ENCODE data around the gene PIK3CA.
"Not testable (repeated sequence)": the region's sequence is repeated elsewhere in the genome, so short reads cannot be mapped to it uniquely, and the experiment has no call there.

PIK3CA gene

DNA sequence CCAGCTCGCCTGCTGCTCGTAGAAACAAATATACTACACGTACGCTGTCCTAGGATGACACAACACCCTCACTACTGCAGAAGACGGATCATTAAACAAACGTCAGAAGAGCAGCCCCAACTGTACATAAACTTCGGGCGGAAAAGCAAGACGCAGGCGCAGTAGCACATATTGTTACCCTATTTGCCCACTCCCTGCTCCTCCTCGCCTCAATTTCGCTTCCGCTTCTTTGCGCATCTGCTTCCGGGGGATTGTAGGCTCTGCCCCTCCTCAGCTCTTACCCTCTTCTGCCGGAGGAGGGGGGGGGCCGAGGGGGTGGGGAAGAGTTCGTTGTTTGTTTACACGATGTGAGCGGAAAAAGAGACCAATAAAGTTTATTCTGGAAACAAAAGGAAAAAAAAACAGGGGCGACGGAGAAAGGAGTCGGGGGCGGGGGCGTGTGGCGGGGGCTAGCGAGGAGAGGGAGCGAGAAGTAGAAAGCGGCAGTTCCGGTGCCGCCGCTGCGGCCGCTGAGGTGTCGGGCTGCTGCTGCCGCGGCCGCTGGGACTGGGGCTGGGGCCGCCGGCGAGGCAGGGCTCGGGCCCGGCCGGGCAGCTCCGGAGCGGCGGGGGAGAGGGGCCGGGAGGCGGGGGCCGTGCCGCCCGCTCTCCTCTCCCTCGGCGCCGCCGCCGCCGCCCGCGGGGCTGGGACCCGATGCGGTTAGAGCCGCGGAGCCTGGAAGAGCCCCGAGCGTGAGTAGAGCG lies at the start of gene PIK3CA:
PIK3CA (plus strand) TSS at position 485 of the 743 bp plus-strand sequence. CDS start 50,469 bp downstream, outside the sequence.
- DNase-seq: peak; percentile 96

- DNase-seq: no peak
Observed at GRCh38 chr3:179098388-179099077, 49.6 kb upstream of the PIK3CA start.

DNA sequence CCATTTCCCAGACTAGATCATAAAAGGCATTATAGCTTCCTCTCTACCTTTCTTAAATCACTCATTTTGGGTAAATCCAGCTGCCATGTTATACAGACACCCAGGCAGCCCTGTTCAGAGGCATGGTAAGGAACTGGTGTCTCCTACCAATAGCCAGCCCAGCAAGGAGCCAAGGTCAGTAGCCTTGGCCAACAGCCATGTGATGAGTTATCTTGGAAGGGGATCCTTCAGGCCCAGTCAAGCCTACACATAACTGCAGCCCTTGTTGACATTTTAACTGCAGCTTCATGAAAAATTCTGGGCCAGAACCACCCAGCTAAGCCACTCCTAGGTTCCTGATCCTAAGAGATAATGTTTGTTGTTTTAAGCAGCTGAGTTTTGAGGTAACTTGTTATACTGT lies 47.5 kb upstream of the PIK3CA start:
- DNase-seq: peak in 1 of 2 experiments; percentile 8

DNA sequence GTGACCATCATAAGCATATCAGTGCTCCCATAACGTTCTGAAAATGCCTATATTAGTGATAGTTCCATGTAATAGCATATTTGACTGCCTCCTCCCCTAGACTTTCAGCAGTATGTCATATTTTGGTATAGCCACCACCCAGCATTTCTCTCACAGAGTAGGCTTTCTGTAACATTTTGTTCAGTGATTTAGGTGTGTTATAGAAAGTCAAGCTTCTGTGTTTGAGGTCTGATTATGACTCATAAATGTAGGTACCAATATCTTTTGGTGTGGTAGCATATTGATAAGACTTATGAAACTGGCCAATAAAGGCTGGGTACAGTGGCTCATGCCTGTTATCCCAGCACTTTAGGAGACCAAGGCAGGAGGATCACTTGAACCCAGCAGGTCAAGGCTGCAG lies 42.3 kb upstream of the PIK3CA start:
- DNase-seq: no peak

- DNase-seq: no peak
Observed at GRCh38 chr3:179107617-179108016, 40.5 kb upstream of the PIK3CA start.

DNA sequence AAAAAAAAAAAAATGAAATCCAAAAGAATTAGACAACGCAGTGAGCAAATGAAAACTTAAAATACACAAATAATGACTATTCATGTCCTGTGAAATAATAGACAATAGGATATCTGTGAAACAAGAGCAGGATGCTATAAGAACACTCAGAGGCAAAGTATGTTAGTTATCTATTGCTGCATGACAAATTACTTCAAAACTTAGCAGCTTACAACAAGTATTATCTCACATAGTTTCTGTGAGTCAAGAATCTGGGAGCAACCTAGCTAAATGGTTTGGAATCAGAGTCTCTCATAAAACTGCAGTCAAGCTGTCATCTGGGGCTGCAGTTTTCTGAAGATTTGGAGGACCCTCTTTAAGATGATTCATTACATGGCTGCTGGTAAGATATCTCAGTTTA lies 40.1 kb upstream of the PIK3CA start:
- no peak for DNase-seq

DNA sequence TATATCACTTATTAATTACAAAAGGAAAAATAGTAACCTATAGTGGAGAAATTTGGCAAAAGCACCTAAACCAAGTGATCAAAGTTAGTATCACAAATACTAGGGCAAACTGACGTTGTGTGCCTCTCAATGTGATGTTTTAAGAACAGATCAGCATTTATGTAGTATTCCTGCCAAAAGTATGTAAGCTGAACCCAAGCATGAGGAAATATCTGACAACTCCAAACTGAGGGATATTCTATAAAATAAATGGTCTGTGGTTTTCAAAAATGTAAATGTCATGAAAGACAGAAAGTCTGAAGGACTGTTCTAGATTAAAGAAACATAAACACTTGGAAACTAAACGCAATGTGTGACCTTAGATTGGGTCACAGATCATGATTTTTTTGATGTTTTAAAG lies 34.3 kb upstream of the PIK3CA start:
- no peak for DNase-seq

DNA sequence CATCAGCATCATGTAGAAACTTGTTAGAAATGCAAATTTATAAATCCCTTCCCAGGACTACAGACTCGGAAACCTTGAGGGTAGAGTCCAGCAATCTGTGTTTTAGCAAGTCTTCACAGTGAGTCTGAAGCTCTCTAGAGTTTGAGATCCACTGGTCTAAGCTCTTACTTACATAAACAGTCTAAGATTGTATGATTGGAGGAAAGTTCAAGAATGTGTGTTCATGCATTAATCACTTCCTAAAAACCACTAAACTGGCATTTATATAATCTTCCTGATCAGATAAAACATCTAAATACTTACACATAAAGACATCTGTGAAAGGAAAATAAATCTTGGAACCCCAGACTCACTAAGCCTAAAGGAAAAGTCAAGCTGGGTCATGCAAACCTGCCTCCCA lies 32.7 kb upstream of the PIK3CA start:
- not testable (repeated sequence) for DNase-seq

DNA sequence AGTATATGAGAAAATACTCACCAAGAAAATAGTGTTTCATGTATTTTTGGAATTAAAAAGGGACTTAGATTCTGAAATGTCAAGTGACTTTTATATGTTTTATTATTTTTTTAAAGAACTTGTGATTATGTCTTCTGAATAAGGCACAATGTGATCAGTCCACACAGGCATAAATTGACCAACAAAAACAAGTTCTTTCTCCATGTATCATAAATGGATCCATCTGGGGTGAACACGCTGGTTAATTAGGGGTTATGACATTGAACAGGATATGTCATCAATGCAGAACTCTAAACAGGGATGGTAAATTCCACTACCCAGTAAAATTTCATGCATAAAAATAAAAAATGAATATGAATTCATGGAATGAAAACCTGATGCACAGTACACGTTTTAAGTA lies 31.3 kb upstream of the PIK3CA start:
- no peak for DNase-seq

DNA sequence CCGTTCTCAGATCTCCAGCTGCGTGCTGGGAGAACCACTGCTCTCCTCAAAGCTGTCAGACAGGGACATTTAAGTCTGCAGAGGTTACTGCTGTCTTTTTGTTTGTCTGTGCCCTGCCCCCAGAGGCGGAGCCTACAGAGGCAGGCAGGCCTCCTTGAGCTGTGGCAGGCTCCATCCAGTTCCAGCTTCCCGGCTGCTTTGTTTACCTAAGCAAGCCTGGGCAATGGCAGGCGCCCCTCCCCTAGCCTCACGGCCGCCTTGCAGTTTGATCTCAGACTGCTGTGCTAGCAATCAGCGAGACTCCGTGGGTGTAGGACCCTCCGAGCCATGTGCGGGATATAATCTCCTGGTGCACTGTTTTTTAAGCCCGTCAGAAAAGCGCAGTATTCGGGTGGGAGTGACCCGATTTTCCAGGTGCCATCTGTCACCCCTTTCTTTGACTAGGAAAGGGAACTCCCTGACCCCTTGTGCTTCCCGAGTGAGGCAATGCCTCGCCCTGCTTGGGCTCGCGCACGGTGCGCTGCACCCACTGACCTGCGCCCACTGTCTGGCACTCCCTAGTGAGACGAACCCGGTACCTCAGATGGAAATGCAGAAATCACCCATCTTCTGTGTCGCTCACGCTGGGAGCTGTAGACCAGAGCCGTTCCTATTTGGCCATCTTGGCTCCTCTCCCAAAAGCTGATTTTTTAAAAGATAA lies 15.8 kb upstream of the PIK3CA start:
- DNase-seq: peak in 1 of 2 experiments; percentile 51

GRCh38 chr3:179133575-179133974 lies 14.6 kb upstream of the PIK3CA start:
- DNase-seq: no peak

DNA sequence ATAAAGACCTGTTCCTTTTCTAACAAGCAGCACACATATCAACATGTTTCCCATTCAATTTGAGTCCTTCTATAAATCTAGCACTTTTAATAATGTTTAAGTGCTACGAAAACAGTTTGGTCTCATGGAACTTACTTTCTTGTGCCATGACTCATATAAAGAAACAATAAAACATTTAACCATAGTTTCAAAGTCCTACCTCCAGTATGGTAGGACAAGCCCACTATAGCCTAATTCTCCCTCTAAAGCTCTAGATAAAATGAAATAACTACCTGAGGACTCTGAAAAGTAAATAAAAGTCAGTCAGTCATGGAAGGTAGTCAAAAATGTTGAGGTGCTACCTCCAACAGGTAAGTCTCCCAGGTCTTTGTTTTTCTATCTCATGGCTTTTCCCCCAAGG lies 12.0 kb upstream of the PIK3CA start:
- no peak for DNase-seq

GRCh38 chr3:179141890-179142289 lies 6.3 kb upstream of the PIK3CA start:
- no peak for DNase-seq

- peak; percentile 44 to 63 for DNase-seq
Observed at GRCh38 chr3:179146911-179147513, 1.1 kb upstream of the PIK3CA start.

- DNase-seq: peak in 1 of 2 experiments; percentile 52
Observed at GRCh38 chr3:179147514-179147872, 664 bp upstream of the PIK3CA start.

DNA sequence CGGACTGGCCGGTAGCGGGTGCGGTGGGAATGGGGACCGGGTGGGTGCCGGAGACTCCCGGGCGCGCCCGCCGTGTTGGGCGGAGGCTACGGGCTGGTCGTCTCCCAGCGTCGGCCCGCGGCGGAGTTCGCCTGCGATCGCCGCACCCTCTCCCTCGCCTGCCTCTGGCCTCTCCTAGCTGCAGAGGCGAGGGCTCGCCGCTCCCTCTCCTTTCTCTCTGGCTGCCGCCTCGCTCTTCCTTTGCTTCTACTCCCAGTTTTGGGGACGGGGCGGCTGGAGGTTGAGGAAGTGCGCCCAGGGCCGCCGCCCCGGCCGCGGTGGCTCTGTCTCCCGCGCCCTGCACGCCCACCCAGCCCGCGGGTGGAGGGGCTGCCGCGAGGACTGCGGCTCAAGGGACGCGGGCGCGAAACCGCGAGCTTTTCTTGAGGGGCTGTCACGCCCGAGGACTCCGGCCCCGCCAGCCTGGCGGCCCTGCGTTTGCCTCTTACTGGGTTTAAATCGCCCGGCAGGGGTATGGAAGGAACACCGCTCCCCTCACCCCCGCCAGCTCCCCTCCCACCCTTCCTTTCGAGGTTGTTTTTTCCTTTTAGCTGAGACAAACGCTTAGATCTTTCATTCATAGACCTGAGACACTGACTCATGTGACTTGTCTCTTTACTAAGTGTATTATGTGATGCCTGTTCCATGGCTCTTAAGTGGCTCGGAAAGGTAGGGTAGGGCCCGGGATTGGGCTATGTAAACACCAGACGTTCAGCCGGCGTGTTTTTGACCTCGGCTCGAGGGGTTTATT lies 654 bp downstream of the PIK3CA start:
- peak in 1 of 2 experiments; percentile 38 for DNase-seq

DNA sequence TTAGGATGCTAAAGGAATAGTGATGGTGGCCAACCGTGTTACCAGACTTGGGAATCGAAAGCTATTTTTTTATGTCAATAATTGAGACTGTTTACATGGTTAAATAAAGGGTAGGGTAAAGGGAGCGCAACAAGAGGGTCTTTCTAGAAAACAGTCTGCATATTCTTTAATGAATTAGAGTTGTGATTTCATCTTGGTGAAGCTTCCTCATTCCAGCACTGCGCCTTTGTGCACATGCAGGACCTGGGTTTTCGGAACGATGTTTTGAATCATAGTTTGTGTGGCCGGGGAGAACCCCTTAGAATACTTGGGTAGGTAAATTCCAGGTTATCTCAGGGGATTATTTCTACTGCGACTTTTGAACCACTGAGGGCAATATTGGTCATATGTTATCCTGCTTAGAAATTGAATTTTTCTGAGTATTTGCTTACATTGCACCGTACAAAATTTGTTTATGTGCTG lies 1.3 kb downstream of the PIK3CA start:
- no peak for DNase-seq

- no peak for DNase-seq
Observed at GRCh38 chr3:179149951-179150350, 1.8 kb downstream of the PIK3CA start.

DNA sequence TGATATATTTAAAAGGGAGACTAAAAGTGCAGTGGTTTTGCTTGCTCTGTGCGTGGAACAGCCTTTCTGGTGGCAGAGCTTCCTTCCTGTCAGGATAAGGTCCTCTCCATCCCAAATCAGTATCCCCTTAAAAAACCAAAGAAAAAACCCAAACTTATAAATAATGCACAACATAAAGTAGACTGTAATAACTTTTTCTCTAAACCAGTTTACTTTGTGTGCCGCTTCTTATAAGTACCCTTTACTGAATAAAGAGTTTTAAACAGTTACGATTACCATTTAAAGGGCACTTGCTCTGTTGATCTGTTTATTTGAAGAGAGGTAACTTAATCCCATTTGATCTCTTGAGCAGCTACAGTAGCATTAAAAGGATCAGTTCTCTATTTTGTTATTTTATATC lies 2.5 kb downstream of the PIK3CA start:
- no peak for DNase-seq

DNA sequence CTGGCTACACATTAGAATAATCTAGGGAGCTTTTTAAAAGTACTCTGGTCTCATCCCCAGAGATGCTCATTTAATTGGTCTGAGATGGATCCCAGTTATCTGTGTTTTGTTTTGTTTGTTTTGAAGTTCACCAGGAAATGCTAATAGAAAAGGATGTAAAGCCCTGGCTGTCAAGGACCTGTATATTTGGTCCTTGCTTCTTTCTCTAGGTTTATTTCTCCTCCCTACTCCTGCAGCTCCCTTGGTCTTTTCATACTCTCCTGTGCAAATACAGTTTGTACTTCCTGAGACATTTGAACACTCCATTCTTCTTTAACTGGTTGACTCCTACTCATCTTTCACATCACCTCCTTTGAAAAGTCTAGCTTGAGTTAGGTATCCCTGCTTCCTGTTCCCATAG lies 3.3 kb downstream of the PIK3CA start:
- no peak for DNase-seq

- DNase-seq: no peak
Observed at GRCh38 chr3:179156170-179156569, 8.0 kb downstream of the PIK3CA start.

GRCh38 chr3:179156775-179157174 lies 8.6 kb downstream of the PIK3CA start:
- DNase-seq: no peak

Data from NCI-H446 (cell line).